Thoracic aorta (tissue), 2 donors: ENCODE measurements around the gene ATP1A1. TPM values are rescaled to one million over a fixed set of nuclear protein-coding genes. Genes with fewer than 3 reads are reported as not detected.
A peak's percentile ranks its signal among the peaks of the same experiment; 100 is the strongest.

Experiments
- ATAC-seq: fragments of 150-250 bp; one replicate; pipeline ENCODE4 v1.8.0; 2017; ENCODE audit warnings: low read depth; ENCODE audit not compliant: insufficient number of reproducible peaks, low FRiP score
- DNase-seq: peaks from one replicate; pipeline ENCODE4 v3.0.0-alpha.2; 2020; ENCODE audit warnings: low spot score
- H3K27ac ChIP-seq, 2 donors: fragments of 200-600 bp; sonication (generic); 1 replicate in 1 of 2; 2 replicates in 1 of 2; pipeline ENCODE4 v1.5.1; 2016; ENCODE audit warnings: mild to moderate bottlenecking in 2 of 2, moderate library complexity in 2 of 2
- H3K27me3 ChIP-seq: fragments of 200-600 bp; sonication (generic); replicated peaks from 2 replicates; pipeline ENCODE4 v1.6.0; 2016; ENCODE audit warnings: mild to moderate bottlenecking; ENCODE audit not compliant: insufficient read depth
- H3K36me3 ChIP-seq: fragments of 200-600 bp; sonication (generic); one replicate; pipeline ENCODE4 v1.5.1; 2016
- H3K4me1 ChIP-seq, 2 donors: fragments of 200-600 bp; sonication (generic); 1 replicate in 1 of 2; 2 replicates in 1 of 2; pipeline versions ENCODE4 v1.5.1 to v1.6.0; 2016; ENCODE audit warnings: low read depth in 2 of 2, mild to moderate bottlenecking in 1 of 2; ENCODE audit not compliant: control insufficient read depth in 1 of 2
- H3K4me3 ChIP-seq: fragments of 200-600 bp; sonication (generic); 2 replicates; pipeline ENCODE4 v1.5.1; 2016; ENCODE audit warnings: mild to moderate bottlenecking
- H3K9me3 ChIP-seq: fragments of 200-600 bp; sonication (generic); 2 replicates; pipeline ENCODE4 v1.5.1; 2016
- CTCF ChIP-seq: fragments of 200-600 bp; sonication (generic); IDR thresholded peaks from one replicate; pipeline ENCODE4 v1.5.1; 2019; ENCODE audit warnings: antibody characterized with exemption
- total RNA-seq, 2 donors: library from RNA; depleted of rRNA; stranded (reverse); fragments of >200 nt; gene quantifications; one replicate each; pipeline versions ENCODE4 v1.1.0 to v1.2.3, GENCODE V29; 2016

The ATP1A1 gene
- total RNA-seq, result 100 to 1,000 TPM; 244 to 310 TPM

- ATAC-seq (peak; percentile 57), DNase-seq (peak; percentile 91)
- H3K4me3 ChIP-seq, result peak within 1 kb of the TSS; percentile 95
- H3K27ac ChIP-seq, result peak within 1 kb of the TSS; percentile 97 to 99
- no peaks in the 10 kb centered on the region for H3K27me3 ChIP-seq
- no peaks in the 10 kb centered on the region for H3K9me3 ChIP-seq
- H3K4me1 ChIP-seq, result peaks cover 30 to 41% of the 10 kb centered on the region in 2 donors
- no peaks in the 10 kb centered on the region for H3K36me3 ChIP-seq
- no peak for TF ChIP-seq CTCF
These were observed at the start of gene ATP1A1 for GRCh38 chr1:116372651-116373430. ATP1A1 (plus strand) TSS chr1:116373244; CDS start chr1:116373512, 268 bp downstream.

- Histone ChIP-seq H3K9me3 (no peaks in the 10 kb centered on the region), H3K27ac (no peak overlapping the region), H3K4me3 (no peak overlapping the region), H3K27me3 (no peaks in the 10 kb centered on the region), H3K4me1 (no peaks in the 10 kb centered on the region), H3K36me3 (no peaks in the 10 kb centered on the region)
- no peak for TF ChIP-seq CTCF
- DNase-seq (no peak), ATAC-seq (no peak)
These were observed 49.6 kb upstream of the ATP1A1 start for GRCh38 chr1:116323491-116323890.

- no peak for ATAC-seq
- Histone ChIP-seq H3K36me3 (no peaks in the 10 kb centered on the region), H3K9me3 (no peaks in the 10 kb centered on the region), H3K27me3 (no peaks in the 10 kb centered on the region), H3K4me1 (no peaks in the 10 kb centered on the region), H3K27ac (no peak overlapping the region), H3K4me3 (no peak overlapping the region)
- DNase-seq, result no peak
- TF ChIP-seq CTCF, result no peak
These were observed 48.6 kb upstream of the ATP1A1 start for GRCh38 chr1:116324411-116324810.

- H3K27me3 ChIP-seq, result no peaks in the 10 kb centered on the region
- DNase-seq (no peak), ATAC-seq (no peak)
- no peak for TF ChIP-seq CTCF
- H3K27ac ChIP-seq, result no peak overlapping the region
- no peaks in the 10 kb centered on the region for H3K4me1 ChIP-seq
- no peak overlapping the region for H3K4me3 ChIP-seq
- H3K9me3 ChIP-seq, result no peaks in the 10 kb centered on the region
- H3K36me3 ChIP-seq, result no peaks in the 10 kb centered on the region
These were observed 47.9 kb upstream of the ATP1A1 start for GRCh38 chr1:116325104-116325503.

- no peak overlapping the region for H3K27ac ChIP-seq
- no peak for ATAC-seq
- TF ChIP-seq CTCF, result no peak
These were observed 47.1 kb upstream of the ATP1A1 start for GRCh38 chr1:116325922-116326321.

More at GRCh38 chr1:116325922-116326321, 47.1 kb upstream of the ATP1A1 start:
- Histone ChIP-seq H3K4me1 (no peaks in the 10 kb centered on the region), H3K36me3 (no peaks in the 10 kb centered on the region), H3K4me3 (no peak overlapping the region), H3K9me3 (no peaks in the 10 kb centered on the region), H3K27me3 (no peaks in the 10 kb centered on the region)
- no peak for DNase-seq
